Neutrophil (primary cell): ENCODE results near the gene CORO2A.
A peak's percentile ranks its signal among the peaks of the same experiment; 100 is the strongest.

Experiments used
- H3K27ac ChIP-seq: fragments of 200-600 bp; sonication (generic); 2 replicates; pipeline ENCODE4 v1.5.1; 2016; ENCODE audit warnings: mild to moderate bottlenecking, moderate library complexity
- H3K27me3 ChIP-seq: fragments of 200-600 bp; sonication (generic); 2 replicates; pipeline ENCODE4 v1.6.0; 2016; ENCODE audit warnings: mild to moderate bottlenecking
- H3K36me3 ChIP-seq: fragments of 200-600 bp; sonication (generic); 2 replicates; pipeline ENCODE4 v1.5.1; 2017
- H3K4me1 ChIP-seq, 2 experiments: fragments of 200-600 bp in 1 of 2; sonication (generic) in 1 of 2; 1 replicate in 1 of 2; 2 replicates in 1 of 2; pipeline versions ENCODE4 v1.5.1 to v1.6.1; 2013 to 2016; ENCODE audit warnings: low read depth in 1 of 2, low read length in 1 of 2, mild to moderate bottlenecking in 1 of 2, moderate library complexity in 1 of 2; ENCODE audit not compliant: control insufficient read depth in 1 of 2, insufficient read depth in 1 of 2
- H3K4me3 ChIP-seq, 2 experiments: fragments of 200-600 bp in 1 of 2; sonication (generic) in 1 of 2; 1 replicate in 1 of 2; 2 replicates in 1 of 2; pipeline ENCODE4 v1.5.1; 2013 to 2016; ENCODE audit warnings: low read depth in 1 of 2, low read length in 1 of 2, mild to moderate bottlenecking in 1 of 2, moderate library complexity in 1 of 2
- H3K9me3 ChIP-seq: fragments of 200-600 bp; sonication (generic); 2 replicates; pipeline ENCODE4 v1.5.1; 2016
- TF ChIP-seq, protein P1 (sequence below): fragments of 200-600 bp; sonication (generic); IDR thresholded peaks from 2 replicates; pipeline ENCODE4 v1.5.1; 2016; ENCODE audit warnings: antibody characterized with exemption

The CORO2A gene

GRCh38 chr9:98144631-98145030, 47.8 kb downstream of the CORO2A start:
- H3K4me3 ChIP-seq: no peak overlapping the region
- peaks cover 23 to 35% of the 10 kb centered on the region in 2 experiments for H3K4me1 ChIP-seq
- peaks cover 24% of the 10 kb centered on the region for H3K36me3 ChIP-seq
- TF ChIP-seq, protein P1, sequence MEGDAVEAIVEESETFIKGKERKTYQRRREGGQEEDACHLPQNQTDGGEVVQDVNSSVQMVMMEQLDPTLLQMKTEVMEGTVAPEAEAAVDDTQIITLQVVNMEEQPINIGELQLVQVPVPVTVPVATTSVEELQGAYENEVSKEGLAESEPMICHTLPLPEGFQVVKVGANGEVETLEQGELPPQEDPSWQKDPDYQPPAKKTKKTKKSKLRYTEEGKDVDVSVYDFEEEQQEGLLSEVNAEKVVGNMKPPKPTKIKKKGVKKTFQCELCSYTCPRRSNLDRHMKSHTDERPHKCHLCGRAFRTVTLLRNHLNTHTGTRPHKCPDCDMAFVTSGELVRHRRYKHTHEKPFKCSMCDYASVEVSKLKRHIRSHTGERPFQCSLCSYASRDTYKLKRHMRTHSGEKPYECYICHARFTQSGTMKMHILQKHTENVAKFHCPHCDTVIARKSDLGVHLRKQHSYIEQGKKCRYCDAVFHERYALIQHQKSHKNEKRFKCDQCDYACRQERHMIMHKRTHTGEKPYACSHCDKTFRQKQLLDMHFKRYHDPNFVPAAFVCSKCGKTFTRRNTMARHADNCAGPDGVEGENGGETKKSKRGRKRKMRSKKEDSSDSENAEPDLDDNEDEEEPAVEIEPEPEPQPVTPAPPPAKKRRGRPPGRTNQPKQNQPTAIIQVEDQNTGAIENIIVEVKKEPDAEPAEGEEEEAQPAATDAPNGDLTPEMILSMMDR: no peak
- H3K9me3 ChIP-seq: no peaks in the 10 kb centered on the region
- peak overlapping the region; percentile 40 for H3K27ac ChIP-seq
- H3K27me3 ChIP-seq: no peaks in the 10 kb centered on the region

- TF ChIP-seq, protein P1: no peak
- H3K36me3 ChIP-seq: peaks cover 23% of the 10 kb centered on the region
- peak overlapping the region; percentile 80 for H3K27ac ChIP-seq
- no peaks in the 10 kb centered on the region for H3K9me3 ChIP-seq
- H3K4me3 ChIP-seq: no peak overlapping the region
- H3K27me3 ChIP-seq: no peaks in the 10 kb centered on the region
- H3K4me1 ChIP-seq: peaks cover 23 to 35% of the 10 kb centered on the region in 2 experiments
Observed at GRCh38 chr9:98144076-98144475, 48.4 kb downstream of the CORO2A start.

DNA sequence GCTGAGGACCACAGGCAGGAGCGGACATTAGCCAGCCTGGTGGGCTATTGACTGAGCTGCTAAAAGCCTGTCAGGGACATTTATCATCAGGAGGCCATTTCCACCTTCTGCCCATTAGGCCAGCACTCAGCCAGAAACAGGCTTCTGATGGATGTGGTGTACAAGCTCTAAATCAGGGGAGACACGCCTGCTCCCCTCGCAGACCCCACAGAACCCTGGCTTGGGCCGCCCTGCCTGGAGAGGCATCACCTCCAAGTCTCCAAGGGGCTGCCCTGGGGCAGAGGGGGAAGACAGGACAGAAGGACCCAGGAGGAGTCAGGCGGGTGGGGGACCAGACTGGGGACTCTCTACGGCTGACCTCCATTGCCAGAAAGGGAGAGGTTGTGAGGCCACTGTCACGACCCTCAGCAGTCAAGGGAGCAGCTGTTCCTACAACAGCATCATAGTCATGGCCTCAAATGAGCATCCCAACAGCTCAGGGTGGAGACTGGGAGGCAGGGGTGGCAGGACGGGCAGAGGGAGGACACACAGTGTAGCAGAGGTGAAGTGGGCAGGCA, 49.4 kb downstream of the CORO2A start:
- H3K4me1 ChIP-seq: peaks cover 30 to 41% of the 10 kb centered on the region in 2 experiments
- H3K27ac ChIP-seq: peak overlapping the region; percentile 80
- TF ChIP-seq, protein P1: no peak
- no peaks in the 10 kb centered on the region for H3K9me3 ChIP-seq
- peaks cover 21% of the 10 kb centered on the region for H3K36me3 ChIP-seq
- H3K27me3 ChIP-seq: no peaks in the 10 kb centered on the region
- H3K4me3 ChIP-seq: no peak overlapping the region

DNA sequence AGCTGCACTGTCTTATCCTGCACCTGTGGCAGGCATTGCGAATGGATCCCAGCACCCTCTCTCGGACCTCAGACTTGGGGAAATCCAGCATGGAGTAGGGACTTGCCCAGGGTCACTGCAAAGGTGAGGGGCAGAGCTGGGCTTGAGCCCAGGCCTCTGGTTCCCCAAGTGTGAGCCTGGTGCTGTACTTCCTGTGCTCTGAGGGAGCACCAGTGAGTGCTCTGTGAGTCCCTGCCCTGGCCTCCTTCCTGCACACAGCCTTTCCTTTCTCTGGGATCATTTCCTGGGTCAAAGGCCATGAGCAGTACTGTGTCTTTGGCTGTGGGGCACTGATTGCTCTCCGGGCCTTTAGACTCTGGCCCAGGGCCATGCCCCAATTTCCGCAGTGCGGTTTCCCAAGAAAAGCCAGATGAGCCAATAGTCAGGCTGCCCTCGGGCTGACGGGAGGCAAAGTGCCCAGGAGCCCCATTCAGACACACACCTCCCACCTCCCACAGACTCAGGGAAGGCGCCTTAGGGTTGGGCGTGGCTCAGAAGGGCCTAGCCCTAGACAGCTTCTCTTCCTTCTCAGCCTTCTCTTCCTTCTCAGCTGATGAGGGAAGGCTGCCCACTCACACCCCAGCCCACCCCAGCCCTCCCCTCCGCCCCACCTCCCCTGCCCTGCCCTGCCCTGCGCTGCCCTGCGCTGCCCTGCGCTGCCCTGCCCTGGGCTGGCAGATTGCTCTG, 50.1 kb downstream of the CORO2A start:
- Histone ChIP-seq H3K4me3 (no peak overlapping the region), H3K27ac (peak overlapping the region; percentile 80), H3K9me3 (no peaks in the 10 kb centered on the region), H3K27me3 (no peaks in the 10 kb centered on the region), H3K36me3 (peaks cover 26% of the 10 kb centered on the region), H3K4me1 (peaks cover 35 to 43% of the 10 kb centered on the region in 2 experiments)
- TF ChIP-seq, protein P1: no peak

DNA sequence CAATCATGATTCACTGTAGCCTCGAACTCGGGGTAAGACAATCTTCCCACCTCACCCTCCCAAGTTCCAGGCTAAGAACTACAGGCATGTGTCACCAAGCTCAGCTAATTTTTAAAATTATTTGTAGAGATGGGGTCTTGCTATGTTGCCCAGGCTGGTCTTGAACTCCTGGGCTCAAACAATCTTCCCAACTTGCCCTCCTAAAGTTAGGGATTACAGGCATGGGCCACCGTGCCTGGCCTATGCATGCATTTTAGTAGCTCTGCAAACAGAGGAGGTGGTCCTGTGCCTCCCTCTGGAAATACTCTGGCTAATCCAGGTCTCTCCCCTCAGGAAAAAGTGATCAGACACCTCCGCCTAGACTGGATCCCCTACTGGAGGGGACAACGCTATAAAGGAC, 51.9 kb downstream of the CORO2A start:
- no peaks in the 10 kb centered on the region for H3K27me3 ChIP-seq
- no peak overlapping the region for H3K27ac ChIP-seq
- H3K9me3 ChIP-seq: no peaks in the 10 kb centered on the region
- no peak overlapping the region for H3K4me3 ChIP-seq
- H3K4me1 ChIP-seq: peaks cover 25 to 30% of the 10 kb centered on the region in 2 experiments
- peaks cover 45% of the 10 kb centered on the region for H3K36me3 ChIP-seq
- TF ChIP-seq, protein P1: no peak
